ENCODE measurements around the gene CCDC51.

DNA sequence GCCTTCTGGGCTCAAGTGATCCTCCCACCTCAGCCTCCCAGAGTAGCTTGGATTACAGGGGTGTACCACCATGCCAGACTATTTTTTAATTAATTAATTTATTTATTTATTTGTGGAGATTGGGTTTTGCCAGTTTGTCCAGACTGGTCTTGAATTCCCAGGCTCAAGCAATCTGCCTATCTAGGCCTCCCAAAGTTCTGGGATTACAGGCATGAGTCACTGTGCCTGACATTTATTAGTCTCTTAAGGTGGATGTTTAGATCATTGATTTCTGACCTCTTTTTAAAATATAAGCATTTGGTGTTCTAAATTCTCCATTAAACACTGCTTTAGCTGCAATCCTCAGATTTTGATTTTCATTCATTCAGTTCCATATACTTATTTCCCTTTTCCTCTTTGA lies 52.3 kb downstream of the CCDC51 start:
- TF ChIP-seq, protein P1, sequence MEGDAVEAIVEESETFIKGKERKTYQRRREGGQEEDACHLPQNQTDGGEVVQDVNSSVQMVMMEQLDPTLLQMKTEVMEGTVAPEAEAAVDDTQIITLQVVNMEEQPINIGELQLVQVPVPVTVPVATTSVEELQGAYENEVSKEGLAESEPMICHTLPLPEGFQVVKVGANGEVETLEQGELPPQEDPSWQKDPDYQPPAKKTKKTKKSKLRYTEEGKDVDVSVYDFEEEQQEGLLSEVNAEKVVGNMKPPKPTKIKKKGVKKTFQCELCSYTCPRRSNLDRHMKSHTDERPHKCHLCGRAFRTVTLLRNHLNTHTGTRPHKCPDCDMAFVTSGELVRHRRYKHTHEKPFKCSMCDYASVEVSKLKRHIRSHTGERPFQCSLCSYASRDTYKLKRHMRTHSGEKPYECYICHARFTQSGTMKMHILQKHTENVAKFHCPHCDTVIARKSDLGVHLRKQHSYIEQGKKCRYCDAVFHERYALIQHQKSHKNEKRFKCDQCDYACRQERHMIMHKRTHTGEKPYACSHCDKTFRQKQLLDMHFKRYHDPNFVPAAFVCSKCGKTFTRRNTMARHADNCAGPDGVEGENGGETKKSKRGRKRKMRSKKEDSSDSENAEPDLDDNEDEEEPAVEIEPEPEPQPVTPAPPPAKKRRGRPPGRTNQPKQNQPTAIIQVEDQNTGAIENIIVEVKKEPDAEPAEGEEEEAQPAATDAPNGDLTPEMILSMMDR (optimal IDR thresholded peaks at IDR 0.05 in 1 of 3, IDR thresholded peaks at IDR 0.05 in 1 of 3, conservative IDR thresholded peaks at IDR 0.05 in 1 of 3; ENCODE audit: extremely low read depth in 1 of 3, insufficient read depth in 2 of 3, low read length in 3 of 3): no peak
- TF ChIP-seq EZH2 (IDR thresholded peaks at IDR 0.05; ENCODE audit: low read length): no peak

All from keratinocyte (primary cell).